GM23248 (cell line): Measurements from ENCODE around the gene ALK.

Experiments
- EZH2 ChIP-seq: fragments of 200-600 bp; sonication (generic); IDR thresholded peaks from 2 replicates; pipeline ENCODE4 v1.6.1; 2018; ENCODE audit warnings: antibody characterized with exemption, mild to moderate bottlenecking; ENCODE audit not compliant: insufficient read depth, poor library complexity, severe bottlenecking
- EZH2phosphoT487 ChIP-seq: fragments of 200-600 bp; sonication (generic); IDR thresholded peaks from 2 replicates; pipeline ENCODE4 v1.6.1; 2018; ENCODE audit warnings: antibody characterized with exemption, moderate library complexity, mild to moderate bottlenecking, low read depth; ENCODE audit not compliant: insufficient read depth

- TF ChIP-seq EZH2 (no peak), EZH2phosphoT487 (no peak)
Observed at GRCh38 chr2:29749041-29749440, 172.3 kb downstream of the ALK start.
